Measurements from ENCODE around the gene INHA. TPM values are rescaled to one million over a fixed set of nuclear protein-coding genes. Genes with fewer than 3 reads are reported as not detected.

Gene INHA
- not detected for total RNA-seq
- not detected for polyA plus RNA-seq
- total RNA-seq = 0 reads per million in 6 experiments

GRCh38 chr2:219572237-219573001, at the start of gene INHA:
Gene INHA, plus strand, starts transcription at chr2:219572310. Its CDS starts 65 bp downstream, at chr2:219572375.
- H3K27me3 Mint-ChIP-seq = peaks cover 22 to 76% (median 41%) of the 10 kb centered on the region in 5 donors
- H3K4me1 Mint-ChIP-seq = peaks cover 0 to 3% (median under 1%) of the 10 kb centered on the region in 4 donors
- peak within 1 kb of the TSS; percentile 7 to 83 (median 34) for H3K4me3 Mint-ChIP-seq
- POLR2A ChIA-PET = no interaction called here
- H3K27ac Mint-ChIP-seq = peak within 1 kb of the TSS in 3 of 10 donors; percentile 19 to 46 (median 21)
- no peaks in the 10 kb centered on the region for H3K9me3 Mint-ChIP-seq
- ATAC-seq (no peak), DNase-seq (no peak)
- no peaks in the 10 kb centered on the region for H3K36me3 Mint-ChIP-seq

GRCh38 chr2:219523031-219523671, 49.0 kb upstream of the INHA start:
- Mint-ChIP-seq H3K4me3 (peak overlapping the region in 9 of 10 donors; percentile 24 to 66 (median 57)), H3K27ac (peak overlapping the region in 2 of 10 donors; percentile 37 to 58), H3K4me1 (peaks cover 13 to 21% (median 17%) of the 10 kb centered on the region in 4 donors), H3K9me3 (peaks cover 0 to 2% (median 0%) of the 10 kb centered on the region in 9 donors), H3K27me3 (peaks cover 52 to 97% (median 69%) of the 10 kb centered on the region in 5 donors), H3K36me3 (peaks cover 0 to 5% (median 0%) of the 10 kb centered on the region in 3 donors)
- POLR2A ChIA-PET = no interaction called here
- DNase-seq (no peak), ATAC-seq (peak in 1 of 2 donors; percentile 63)

GRCh38 chr2:219524817-219525216, 47.3 kb upstream of the INHA start:
- H3K27ac Mint-ChIP-seq = no peak overlapping the region
- peaks cover 0 to 2% (median 0%) of the 10 kb centered on the region in 9 donors for H3K9me3 Mint-ChIP-seq
- no peak for ATAC-seq
- POLR2A ChIA-PET = interaction anchor here (0.6 kb wide), 1 partner anchor 78 kb away, joined by 3 read pairs; no protein-coding TSS in a partner anchor
- peaks cover 0 to 5% (median 0%) of the 10 kb centered on the region in 3 donors for H3K36me3 Mint-ChIP-seq
- peaks cover 53 to 97% (median 71%) of the 10 kb centered on the region in 5 donors for H3K27me3 Mint-ChIP-seq
- DNase-seq = no peak
- no peak overlapping the region for H3K4me3 Mint-ChIP-seq
- peaks cover 13 to 22% (median 17%) of the 10 kb centered on the region in 4 donors for H3K4me1 Mint-ChIP-seq

- Mint-ChIP-seq H3K27ac (no peak overlapping the region), H3K27me3 (peaks cover 55 to 97% (median 73%) of the 10 kb centered on the region in 5 donors), H3K9me3 (peaks cover 0 to 2% (median 0%) of the 10 kb centered on the region in 9 donors), H3K36me3 (peaks cover 0 to 5% (median 0%) of the 10 kb centered on the region in 3 donors), H3K4me1 (peaks cover 13 to 29% (median 20%) of the 10 kb centered on the region in 4 donors), H3K4me3 (no peak overlapping the region)
- POLR2A ChIA-PET = no interaction called here
- ATAC-seq (no peak), DNase-seq (no peak)
Measured at GRCh38 chr2:219525533-219526232, 46.4 kb upstream of the INHA start.

- ATAC-seq (no peak), DNase-seq (no peak)
- peaks cover 0 to 5% (median 0%) of the 10 kb centered on the region in 3 donors for H3K36me3 Mint-ChIP-seq
- no peak overlapping the region for H3K27ac Mint-ChIP-seq
- H3K4me3 Mint-ChIP-seq = no peak overlapping the region
- peaks cover 0 to 2% (median 0%) of the 10 kb centered on the region in 9 donors for H3K9me3 Mint-ChIP-seq
- peaks cover 13 to 24% (median 16%) of the 10 kb centered on the region in 4 donors for H3K4me1 Mint-ChIP-seq
- POLR2A ChIA-PET = no interaction called here
- peaks cover 59 to 97% (median 76%) of the 10 kb centered on the region in 5 donors for H3K27me3 Mint-ChIP-seq
Measured at GRCh38 chr2:219526320-219527075, 45.6 kb upstream of the INHA start.

GRCh38 chr2:219527076-219527394, 45.1 kb upstream of the INHA start:
- no peak overlapping the region for H3K27ac Mint-ChIP-seq
- ATAC-seq (no peak), DNase-seq (no peak)
- peaks cover 8 to 19% (median 11%) of the 10 kb centered on the region in 4 donors for H3K4me1 Mint-ChIP-seq
- H3K9me3 Mint-ChIP-seq = no peaks in the 10 kb centered on the region
- peaks cover 54 to 95% (median 74%) of the 10 kb centered on the region in 5 donors for H3K27me3 Mint-ChIP-seq
- POLR2A ChIA-PET = no interaction called here
- peaks cover 0 to 3% (median 0%) of the 10 kb centered on the region in 3 donors for H3K36me3 Mint-ChIP-seq
- H3K4me3 Mint-ChIP-seq = no peak overlapping the region

- Mint-ChIP-seq H3K27me3 (peaks cover 54 to 95% (median 72%) of the 10 kb centered on the region in 5 donors), H3K4me1 (peaks cover 7 to 16% (median 10%) of the 10 kb centered on the region in 4 donors), H3K27ac (no peak overlapping the region), H3K36me3 (peaks cover 0 to 3% (median 0%) of the 10 kb centered on the region in 3 donors), H3K9me3 (no peaks in the 10 kb centered on the region), H3K4me3 (no peak overlapping the region)
- POLR2A ChIA-PET = no interaction called here
- ATAC-seq = no peak
- no peak for DNase-seq
Measured at GRCh38 chr2:219527472-219527871, 44.6 kb upstream of the INHA start.

GRCh38 chr2:219530048-219530963, 41.8 kb upstream of the INHA start:
- Mint-ChIP-seq H3K27ac (peak overlapping the region in 1 of 10 donors; percentile 50), H3K36me3 (peaks cover 0 to 3% (median 0%) of the 10 kb centered on the region in 3 donors), H3K4me1 (peaks cover 0 to 8% (median 5%) of the 10 kb centered on the region in 4 donors), H3K4me3 (no peak overlapping the region), H3K27me3 (peaks cover 44 to 83% (median 58%) of the 10 kb centered on the region in 5 donors), H3K9me3 (no peaks in the 10 kb centered on the region)
- DNase-seq = peak; percentile 70 to 90 (median 84)
- peak; percentile 96 to 99 for ATAC-seq
- POLR2A ChIA-PET = no interaction called here

- Mint-ChIP-seq H3K27me3 (peaks cover 33 to 74% (median 45%) of the 10 kb centered on the region in 5 donors), H3K4me3 (no peak overlapping the region), H3K27ac (no peak overlapping the region), H3K9me3 (no peaks in the 10 kb centered on the region), H3K36me3 (no peaks in the 10 kb centered on the region), H3K4me1 (peaks cover 0 to 8% (median 5%) of the 10 kb centered on the region in 4 donors)
- no peak for ATAC-seq
- POLR2A ChIA-PET = no interaction called here
- DNase-seq = no peak
Measured at GRCh38 chr2:219531639-219532377, 40.3 kb upstream of the INHA start.

- POLR2A ChIA-PET = no interaction called here
- H3K9me3 Mint-ChIP-seq = no peaks in the 10 kb centered on the region
- DNase-seq = no peak
- peak overlapping the region in 1 of 10 donors; percentile 12 for H3K27ac Mint-ChIP-seq
- H3K27me3 Mint-ChIP-seq = peaks cover 30 to 69% (median 40%) of the 10 kb centered on the region in 5 donors
- no peak overlapping the region for H3K4me3 Mint-ChIP-seq
- no peak for ATAC-seq
- peaks cover 0 to 8% (median 5%) of the 10 kb centered on the region in 4 donors for H3K4me1 Mint-ChIP-seq
- no peaks in the 10 kb centered on the region for H3K36me3 Mint-ChIP-seq
Measured at GRCh38 chr2:219532378-219532649, 39.8 kb upstream of the INHA start.

Measured in naive thymus-derived CD8-positive, alpha-beta T cell (primary cell).